DND-41 (cell line): ENCODE results near the gene PHACTR3.

Source experiments
- ATAC-seq: fragments of 200-7000 bp; cut with Tn5 transposase; 3 replicates; pipeline ENCODE4 v1.9.1; 2021; ENCODE audit warnings: low read depth; ENCODE audit not compliant: insufficient read depth
- DNase-seq: peaks from one replicate; pipeline ENCODE4 v3.0.0-alpha.2; 2020
- H2AFZ ChIP-seq: 2 replicates; pipeline ENCODE4 v1.6.0; 2012; ENCODE audit warnings: low read depth, low read length
- H3K27ac ChIP-seq: 2 replicates; pipeline ENCODE4 v1.5.1; 2012; ENCODE audit warnings: low read length, inconsistent platforms
- H3K27me3 ChIP-seq: fragments of 200-600 bp; sonication (generic); 2 replicates; pipeline ENCODE4 v1.6.0; 2012; ENCODE audit warnings: low read length, mild to moderate bottlenecking, inconsistent platforms; ENCODE audit not compliant: insufficient read depth, poor library complexity
- H3K36me3 ChIP-seq: 2 replicates; pipeline ENCODE4 v1.5.1; 2012; ENCODE audit warnings: low read length, inconsistent platforms; ENCODE audit not compliant: insufficient read depth
- H3K4me1 ChIP-seq: 2 replicates; pipeline ENCODE4 v1.5.1; 2012; ENCODE audit warnings: mild to moderate bottlenecking, low read length; ENCODE audit not compliant: insufficient read depth
- H3K4me2 ChIP-seq: 2 replicates; pipeline ENCODE4 v1.6.0; 2012; ENCODE audit warnings: mild to moderate bottlenecking, moderate library complexity, low read length, inconsistent platforms; ENCODE audit not compliant: insufficient read depth
- H3K4me3 ChIP-seq, 2 experiments: fragments of 200-600 bp in 1 of 2; shearing (Covaris generic) in 1 of 2; 2 replicates each; pipeline ENCODE4 v1.5.1; 2012 to 2016; ENCODE audit warnings: inconsistent platforms in 2 of 2, low read length in 2 of 2, mild to moderate bottlenecking in 2 of 2, low read depth in 1 of 2, moderate library complexity in 1 of 2
- H3K79me2 ChIP-seq: 2 replicates; pipeline ENCODE4 v1.6.0; 2012; ENCODE audit warnings: low read length, inconsistent platforms; ENCODE audit not compliant: insufficient read depth
- H3K9ac ChIP-seq: 2 replicates; pipeline ENCODE4 v1.6.0; 2012; ENCODE audit warnings: low read depth, mild to moderate bottlenecking, inconsistent platforms, low read length, moderate library complexity
- H3K9me3 ChIP-seq: 2 replicates; pipeline ENCODE4 v1.5.1; 2012; ENCODE audit warnings: low read length, moderate library complexity, mild to moderate bottlenecking, inconsistent platforms; ENCODE audit not compliant: insufficient read depth, severe bottlenecking
- H4K20me1 ChIP-seq: 2 replicates; pipeline ENCODE4 v1.6.0; 2012; ENCODE audit warnings: low read length; ENCODE audit not compliant: insufficient read depth
- EZH2 ChIP-seq: IDR thresholded peaks from 3 replicates; pipeline ENCODE4 v1.6.1; 2012; ENCODE audit warnings: borderline replicate concordance, low read depth, mild to moderate bottlenecking, moderate library complexity, low read length, inconsistent platforms; ENCODE audit not compliant: severe bottlenecking
- TF ChIP-seq, protein P1 (sequence below): IDR thresholded peaks from 2 replicates; pipeline ENCODE4 v1.5.1; 2012; ENCODE audit warnings: borderline replicate concordance, low read length, moderate library complexity, mild to moderate bottlenecking; ENCODE audit not compliant: poor library complexity, severe bottlenecking; ENCODE audit errors: extremely low read depth

PHACTR3 gene

DNA sequence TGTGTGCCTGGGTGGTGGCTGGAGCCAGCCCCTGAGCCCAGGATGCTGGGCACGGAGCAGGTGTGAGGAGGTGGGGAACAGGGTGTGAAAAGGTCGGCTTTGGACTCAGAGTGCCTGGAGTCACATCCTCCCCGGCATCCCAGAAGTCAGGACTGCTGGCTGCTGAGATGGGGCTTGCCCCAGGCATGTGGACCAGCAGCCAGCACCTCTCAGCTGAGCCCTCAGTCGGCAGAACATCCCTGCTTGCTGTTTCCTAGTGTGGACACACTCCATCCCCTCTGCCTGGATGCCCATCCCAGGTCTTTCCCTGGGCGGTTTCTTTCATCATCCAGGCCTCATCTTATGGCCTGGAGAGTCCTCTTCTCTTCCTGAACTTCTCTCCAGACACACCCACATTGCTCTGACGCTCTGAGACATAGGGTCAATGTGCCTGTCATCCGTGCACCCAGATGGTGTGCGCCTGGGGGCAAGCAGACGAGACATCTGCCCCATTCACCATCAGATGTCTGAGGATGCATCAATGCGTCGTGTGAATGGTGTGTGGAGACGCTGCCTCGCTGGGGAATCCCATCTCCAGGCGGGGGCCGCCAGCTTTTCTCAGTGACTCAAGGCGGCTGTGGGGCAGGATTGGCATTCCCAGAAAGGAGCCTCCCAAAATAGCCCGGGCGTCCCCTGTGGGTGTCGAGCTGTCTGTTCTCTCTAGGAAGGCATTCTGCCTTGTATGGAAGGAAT is 224.9 kb downstream of the PHACTR3 start:
- no peak for ATAC-seq
- peaks cover 22% of the 10 kb centered on the region for H3K27me3 ChIP-seq
- H2AFZ ChIP-seq, result no peak overlapping the region
- DNase-seq, result no peak
- H3K4me2 ChIP-seq, result no peak overlapping the region
- no peaks in the 10 kb centered on the region for H3K4me1 ChIP-seq
- no peak overlapping the region for H3K9ac ChIP-seq
- TF ChIP-seq EZH2, result no peak
- TF ChIP-seq, protein P1, sequence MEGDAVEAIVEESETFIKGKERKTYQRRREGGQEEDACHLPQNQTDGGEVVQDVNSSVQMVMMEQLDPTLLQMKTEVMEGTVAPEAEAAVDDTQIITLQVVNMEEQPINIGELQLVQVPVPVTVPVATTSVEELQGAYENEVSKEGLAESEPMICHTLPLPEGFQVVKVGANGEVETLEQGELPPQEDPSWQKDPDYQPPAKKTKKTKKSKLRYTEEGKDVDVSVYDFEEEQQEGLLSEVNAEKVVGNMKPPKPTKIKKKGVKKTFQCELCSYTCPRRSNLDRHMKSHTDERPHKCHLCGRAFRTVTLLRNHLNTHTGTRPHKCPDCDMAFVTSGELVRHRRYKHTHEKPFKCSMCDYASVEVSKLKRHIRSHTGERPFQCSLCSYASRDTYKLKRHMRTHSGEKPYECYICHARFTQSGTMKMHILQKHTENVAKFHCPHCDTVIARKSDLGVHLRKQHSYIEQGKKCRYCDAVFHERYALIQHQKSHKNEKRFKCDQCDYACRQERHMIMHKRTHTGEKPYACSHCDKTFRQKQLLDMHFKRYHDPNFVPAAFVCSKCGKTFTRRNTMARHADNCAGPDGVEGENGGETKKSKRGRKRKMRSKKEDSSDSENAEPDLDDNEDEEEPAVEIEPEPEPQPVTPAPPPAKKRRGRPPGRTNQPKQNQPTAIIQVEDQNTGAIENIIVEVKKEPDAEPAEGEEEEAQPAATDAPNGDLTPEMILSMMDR, result no peak
- no peaks in the 10 kb centered on the region for H3K79me2 ChIP-seq
- H3K9me3 ChIP-seq, result no peaks in the 10 kb centered on the region
- no peak overlapping the region for H3K4me3 ChIP-seq
- H4K20me1 ChIP-seq, result no peaks in the 10 kb centered on the region
- no peaks in the 10 kb centered on the region for H3K36me3 ChIP-seq
- no peak overlapping the region for H3K27ac ChIP-seq

DNA sequence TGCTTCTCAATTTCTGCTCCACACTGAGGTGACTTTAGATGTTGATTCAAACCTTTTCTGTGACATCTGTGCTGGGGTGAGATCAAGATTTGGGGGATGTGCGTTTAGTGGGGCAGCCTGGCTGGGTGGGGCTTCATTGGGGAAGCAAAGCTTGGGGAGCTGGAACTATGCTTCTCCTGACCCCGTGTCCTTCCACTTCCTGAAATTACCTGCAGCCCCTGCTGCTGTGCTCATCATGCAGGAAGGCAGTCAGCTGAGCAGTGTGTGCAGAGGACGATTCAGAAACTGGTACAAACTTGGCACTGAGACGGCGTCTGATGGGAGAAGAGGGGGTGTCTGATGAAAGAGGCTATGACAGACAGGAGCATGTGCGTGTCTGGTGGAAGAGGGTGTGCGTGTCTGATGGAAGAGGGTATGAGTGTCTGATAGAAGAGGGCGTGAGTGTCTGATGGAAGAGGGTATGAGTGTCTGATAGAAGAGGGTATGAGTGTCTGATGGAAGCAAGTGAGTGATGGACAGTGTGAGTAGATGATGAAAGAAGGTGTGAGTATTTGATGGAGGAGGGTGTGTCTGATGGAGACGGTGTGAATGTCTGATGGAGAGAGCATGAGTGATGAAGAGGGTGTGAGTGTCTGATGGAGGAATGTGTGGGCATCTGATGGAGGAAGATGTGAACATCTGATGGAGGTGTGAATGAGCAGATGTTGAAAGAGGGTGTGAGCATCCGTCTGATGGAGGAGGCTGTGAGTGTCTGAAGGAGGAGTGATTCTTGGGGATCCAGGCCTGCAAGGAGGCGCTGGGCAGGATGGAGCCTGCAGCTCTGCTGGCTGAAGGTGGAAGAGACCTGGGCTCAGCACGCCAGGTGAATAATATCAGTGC is 225.7 kb downstream of the PHACTR3 start:
- H3K79me2 ChIP-seq, result no peaks in the 10 kb centered on the region
- TF ChIP-seq, protein P1, result no peak
- no peak for TF ChIP-seq EZH2

DNA sequence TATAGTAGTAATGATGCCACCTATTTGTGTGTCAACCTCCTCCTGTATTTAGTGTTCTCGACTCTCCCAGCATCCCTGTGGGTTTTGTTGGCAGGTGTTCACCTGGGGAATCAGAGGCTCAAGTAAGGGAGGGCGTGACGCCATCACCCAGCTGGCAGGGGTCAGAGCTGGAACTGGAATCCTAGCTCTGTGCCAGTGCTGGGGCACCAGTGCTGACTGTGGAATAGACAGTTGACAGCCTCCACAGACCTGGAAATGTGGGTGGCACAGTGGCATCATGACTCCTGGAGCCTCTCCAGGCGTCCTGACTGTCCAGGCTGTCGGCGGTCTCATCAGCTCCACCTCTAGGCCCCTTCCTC is 226.3 kb downstream of the PHACTR3 start:
- no peak overlapping the region for H2AFZ ChIP-seq

More for the DNA sequence above, 225.7 kb downstream of the PHACTR3 start:
- no peaks in the 10 kb centered on the region for H3K4me1 ChIP-seq
- DNase-seq (no peak), ATAC-seq (no peak)
- no peak overlapping the region for H3K27ac ChIP-seq
- no peak overlapping the region for H3K4me3 ChIP-seq
- H3K9me3 ChIP-seq, result no peaks in the 10 kb centered on the region
- peaks cover 25% of the 10 kb centered on the region for H3K27me3 ChIP-seq
- H4K20me1 ChIP-seq, result no peaks in the 10 kb centered on the region
- H3K9ac ChIP-seq, result no peak overlapping the region
- no peak overlapping the region for H3K4me2 ChIP-seq
- no peak overlapping the region for H2AFZ ChIP-seq
- no peaks in the 10 kb centered on the region for H3K36me3 ChIP-seq

More for the DNA sequence above, 226.3 kb downstream of the PHACTR3 start:
- Histone ChIP-seq H3K4me2 (no peak overlapping the region), H3K79me2 (no peaks in the 10 kb centered on the region), H3K9ac (no peak overlapping the region), H3K36me3 (no peaks in the 10 kb centered on the region), H3K9me3 (no peaks in the 10 kb centered on the region), H3K4me1 (peaks cover 1% of the 10 kb centered on the region; the same call in 1 of the 2 replicates), H3K27ac (no peak overlapping the region), H3K27me3 (peaks cover 31% of the 10 kb centered on the region), H3K4me3 (no peak overlapping the region), H4K20me1 (no peaks in the 10 kb centered on the region)
- TF ChIP-seq, protein P1, result no peak
- no peak for TF ChIP-seq EZH2
- ATAC-seq, result no peak
- no peak for DNase-seq
